Testis (tissue), 2 donors: ENCODE results near the gene RASGRF1.

ENCODE experiments used
- CTCF ChIP-seq, 3 experiments: fragments of 450-650 bp in 2 of 3; fragments of 200-600 bp in 1 of 3; sonication (generic) in 1 of 3; IDR thresholded peaks; one replicate each; pipeline ENCODE4 v1.5.1; 2016 to 2019; ENCODE audit warnings: antibody characterized with exemption in 3 of 3, mild to moderate bottlenecking in 2 of 3, moderate library complexity in 1 of 3
- POLR2A ChIP-seq: fragments of 450-650 bp; IDR thresholded peaks from one replicate; pipeline ENCODE4 v1.6.1; 2017; ENCODE audit warnings: antibody characterized with exemption, mild to moderate bottlenecking, moderate library complexity

GRCh38 chr15:78923480-78924360 lies 166.9 kb downstream of the RASGRF1 start:
- TF ChIP-seq POLR2A (no peak), CTCF (IDR thresholded peaks at IDR 0.05) (no peak)
